Ovary (tissue), 9 donors: ENCODE data around the gene RAPGEF2. TPM values are rescaled to one million over a fixed set of nuclear protein-coding genes. Genes with fewer than 3 reads are reported as not detected.

Experiments used
- DNase-seq, 5 donors: peaks; one replicate each; pipeline ENCODE4 v3.0.0-alpha.2; 2019 to 2020
- H3K27ac ChIP-seq, 2 donors: fragments of 200-600 bp; one replicate each; pipeline versions ENCODE4 v1.5.1 to v1.8.0; 2019 to 2022
- H3K27me3 ChIP-seq: fragments of 200-600 bp; one replicate; pipeline ENCODE4 v1.8.0; 2022
- H3K36me3 ChIP-seq: fragments of 200-600 bp; sonication (generic); one replicate; pipeline ENCODE4 v1.5.1; 2019
- H3K4me1 ChIP-seq: one replicate; pipeline ENCODE4 v1.8.1; 2013; ENCODE audit warnings: mild to moderate bottlenecking, moderate library complexity; ENCODE audit not compliant: insufficient read depth
- H3K4me3 ChIP-seq: fragments of 200-600 bp; sonication (generic); one replicate; pipeline ENCODE4 v1.5.1; 2017
- H3K9me3 ChIP-seq, 2 donors: fragments of 200-600 bp in 1 of 2; sonication (generic) in 1 of 2; one replicate each; pipeline versions ENCODE4 v1.5.1 to v1.8.1; 2013 to 2019; ENCODE audit warnings: mild to moderate bottlenecking in 1 of 2, moderate library complexity in 1 of 2
- EP300 ChIP-seq: sonication (generic); formaldehyde crosslinking; IDR thresholded peaks from one replicate; pipeline ENCODE4 v1.6.1; 2017; ENCODE audit warnings: antibody characterized with exemption
- POLR2A ChIP-seq: fragments of 450-650 bp; IDR thresholded peaks from one replicate; pipeline ENCODE4 v1.6.1; 2017; ENCODE audit warnings: antibody characterized with exemption, mild to moderate bottlenecking, moderate library complexity
- WGBS, 3 donors: extraction: QIAGEN DNeasy Blood & Tissue Kit in 1 of 3; methylation state at CpG; one replicate each; pipeline versions ENCODE4 v1.1.5 to v1.1.7; 2013 to 2017; 5-methylcytosine and 5-hydroxymethylcytosine counted together
- intact Hi-C, 4 donors: fragments of 100-400 bp; cut with DNase I; formaldehyde crosslinking; loops; one replicate each; pipeline versions ENCODE4 v1.11.0 to v1.15.1; 2022 to 2023
- polyA plus RNA-seq, 2 donors: library from polyadenylated mRNA; stranded (reverse); fragments of 200-250 nt in 1 of 2; fragments of 350-450 nt in 1 of 2; fragmentation: Illumina TruSeq in 1 of 2; extraction: RNeasy Lipid Tissue Mini Kit (QIAGEN cat#74804) in 1 of 2; gene quantifications; one replicate each; pipeline ENCODE4 v1.2.3, GENCODE V29; 2013 to 2014
- total RNA-seq, 7 donors: library from RNA; depleted of rRNA in 2 of 7; stranded (reverse); fragments of >200 nt in 2 of 7; fragmentation: NEBNext Ultra II Directional in 3 of 7; extraction: Animal tissue kit (Norgen Biotek cat#: 25700) in 3 of 7; gene quantifications; one replicate each; pipeline versions ENCODE4 v1.1.0 to v1.2.4, GENCODE V29; 2016 to 2023
- TF ChIP-seq, protein P1 (sequence below), 3 donors: fragments of 450-650 bp in 2 of 3; fragments of 200-600 bp in 1 of 3; IDR thresholded peaks; one replicate each; pipeline versions ENCODE4 v1.5.1 to v1.8.0; 2016 to 2022; ENCODE audit warnings: antibody characterized with exemption in 3 of 3, mild to moderate bottlenecking in 1 of 3
- donor health status: DM: no; HTN: no; CAD: no; lungs with moderate emphysema.
- donor health status: DM: no; HTN: no; CAD: no.
- donor health status: Bipolar disorder and iron deficiency.
- donor health status: DM: yes; HTN: yes; CAD: no.
- donor health status: DM: no; HTN: no; CAD: no.
- donor health status: DM: yes; HTN: yes; CAD: no.

The RAPGEF2 gene
- total and polyA plus RNA-seq, 9 donors: 11.5 to 46.5 (median 25.4) TPM

DNA sequence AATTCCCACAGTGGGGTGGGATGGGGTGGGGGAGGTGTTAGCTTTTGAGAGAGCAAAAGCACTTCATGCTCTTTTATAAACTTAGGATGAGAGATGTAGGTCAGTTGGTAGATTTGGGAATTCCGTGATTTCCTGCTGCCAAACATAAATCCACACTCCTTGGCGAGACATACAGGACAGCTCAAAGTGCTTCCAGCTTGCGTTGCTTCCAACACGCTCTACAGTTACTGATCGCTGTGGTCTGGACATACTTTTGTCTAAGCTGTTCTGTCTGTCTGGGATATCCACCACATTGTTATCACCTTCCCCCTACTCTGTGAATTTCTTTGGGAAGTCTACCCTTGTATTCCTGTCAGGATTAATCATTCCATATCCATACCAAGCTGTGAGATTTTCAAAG lies 117.5 kb downstream of the RAPGEF2 start:
- no peaks in the 10 kb centered on the region for H3K36me3 ChIP-seq
- no peak overlapping the region for H3K27ac ChIP-seq
- intact Hi-C loops: no loop called here
- H3K4me1 ChIP-seq: peaks cover 3% of the 10 kb centered on the region
- no peak overlapping the region for H3K4me3 ChIP-seq
- H3K9me3 ChIP-seq: no peaks in the 10 kb centered on the region
- no peak for DNase-seq
- TF ChIP-seq EP300 (no peak), POLR2A (no peak)
- TF ChIP-seq, protein P1, sequence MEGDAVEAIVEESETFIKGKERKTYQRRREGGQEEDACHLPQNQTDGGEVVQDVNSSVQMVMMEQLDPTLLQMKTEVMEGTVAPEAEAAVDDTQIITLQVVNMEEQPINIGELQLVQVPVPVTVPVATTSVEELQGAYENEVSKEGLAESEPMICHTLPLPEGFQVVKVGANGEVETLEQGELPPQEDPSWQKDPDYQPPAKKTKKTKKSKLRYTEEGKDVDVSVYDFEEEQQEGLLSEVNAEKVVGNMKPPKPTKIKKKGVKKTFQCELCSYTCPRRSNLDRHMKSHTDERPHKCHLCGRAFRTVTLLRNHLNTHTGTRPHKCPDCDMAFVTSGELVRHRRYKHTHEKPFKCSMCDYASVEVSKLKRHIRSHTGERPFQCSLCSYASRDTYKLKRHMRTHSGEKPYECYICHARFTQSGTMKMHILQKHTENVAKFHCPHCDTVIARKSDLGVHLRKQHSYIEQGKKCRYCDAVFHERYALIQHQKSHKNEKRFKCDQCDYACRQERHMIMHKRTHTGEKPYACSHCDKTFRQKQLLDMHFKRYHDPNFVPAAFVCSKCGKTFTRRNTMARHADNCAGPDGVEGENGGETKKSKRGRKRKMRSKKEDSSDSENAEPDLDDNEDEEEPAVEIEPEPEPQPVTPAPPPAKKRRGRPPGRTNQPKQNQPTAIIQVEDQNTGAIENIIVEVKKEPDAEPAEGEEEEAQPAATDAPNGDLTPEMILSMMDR (IDR thresholded peaks at IDR 0.05): no peak
- 83 to 93% (median 91%) methylated on average over 5 of the region's 5 CpGs for WGBS, 3 donors
- H3K27me3 ChIP-seq: no peaks in the 10 kb centered on the region

DNA sequence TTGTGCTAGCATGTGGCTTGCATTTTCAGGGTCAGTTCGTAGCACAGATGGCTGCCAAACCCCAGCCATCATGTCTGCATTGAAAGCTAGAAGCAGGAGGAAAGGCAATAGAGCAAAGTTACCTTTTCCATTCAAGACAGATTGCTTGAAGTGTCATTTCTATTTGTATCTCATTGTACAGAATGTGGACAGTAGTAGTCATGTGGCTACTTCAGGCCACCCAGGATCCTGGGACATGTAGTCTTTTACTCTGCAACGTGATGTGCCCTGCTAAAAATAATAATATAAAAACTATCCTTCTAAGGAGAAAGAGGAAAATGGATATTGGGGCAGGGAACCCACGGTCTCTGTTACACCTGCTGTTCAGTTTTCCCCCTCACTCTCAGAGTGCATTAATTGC lies 118.4 kb downstream of the RAPGEF2 start:
- TF ChIP-seq, protein P1 (IDR thresholded peaks at IDR 0.05): no peak
- no peak for TF ChIP-seq POLR2A
- no peak for TF ChIP-seq EP300
- Histone ChIP-seq H3K27me3 (no peaks in the 10 kb centered on the region), H3K4me1 (peaks cover 3% of the 10 kb centered on the region), H3K4me3 (no peak overlapping the region), H3K9me3 (no peaks in the 10 kb centered on the region), H3K36me3 (no peaks in the 10 kb centered on the region), H3K27ac (no peak overlapping the region)
- DNase-seq: no peak
- WGBS, 3 donors: 91 to 96% (median 94%) methylated on average over 3 of the region's 3 CpGs
- intact Hi-C loops: no loop called here

DNA sequence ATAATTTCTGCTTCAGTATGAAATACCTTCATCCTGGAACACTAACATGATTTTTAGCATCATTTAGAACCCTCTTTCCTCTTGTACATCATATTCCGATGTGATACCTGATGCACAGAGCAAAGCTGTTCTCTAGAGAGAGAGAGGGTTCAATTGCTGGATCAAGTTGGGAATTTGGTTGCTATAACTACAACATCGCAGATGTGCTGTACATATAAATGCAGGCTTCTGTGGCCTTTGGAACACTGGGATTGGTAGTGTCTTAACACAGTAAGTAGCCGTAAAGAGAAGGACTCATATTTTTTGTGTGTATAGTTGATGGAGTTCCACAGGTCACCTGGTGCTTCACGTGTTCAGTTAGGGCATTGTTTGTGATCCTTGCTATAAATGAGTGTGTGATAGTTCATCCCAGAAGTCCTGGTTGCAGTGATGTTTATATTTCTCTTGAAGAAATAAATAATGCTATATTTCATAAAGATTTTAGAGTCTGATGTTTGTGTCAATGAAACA lies 119.2 kb downstream of the RAPGEF2 start:
- TF ChIP-seq POLR2A (no peak), EP300 (no peak)
- TF ChIP-seq, protein P1 (IDR thresholded peaks at IDR 0.05): no peak
- 77 to 87% (median 82%) methylated on average over 4 of the region's 4 CpGs for WGBS, 3 donors
- peaks cover 3% of the 10 kb centered on the region for H3K4me1 ChIP-seq
- no peak overlapping the region for H3K4me3 ChIP-seq
- intact Hi-C loops: no loop called here
- no peak for DNase-seq
- H3K27ac ChIP-seq: no peak overlapping the region
- H3K27me3 ChIP-seq: no peaks in the 10 kb centered on the region
- H3K9me3 ChIP-seq: no peaks in the 10 kb centered on the region
- no peaks in the 10 kb centered on the region for H3K36me3 ChIP-seq

DNA sequence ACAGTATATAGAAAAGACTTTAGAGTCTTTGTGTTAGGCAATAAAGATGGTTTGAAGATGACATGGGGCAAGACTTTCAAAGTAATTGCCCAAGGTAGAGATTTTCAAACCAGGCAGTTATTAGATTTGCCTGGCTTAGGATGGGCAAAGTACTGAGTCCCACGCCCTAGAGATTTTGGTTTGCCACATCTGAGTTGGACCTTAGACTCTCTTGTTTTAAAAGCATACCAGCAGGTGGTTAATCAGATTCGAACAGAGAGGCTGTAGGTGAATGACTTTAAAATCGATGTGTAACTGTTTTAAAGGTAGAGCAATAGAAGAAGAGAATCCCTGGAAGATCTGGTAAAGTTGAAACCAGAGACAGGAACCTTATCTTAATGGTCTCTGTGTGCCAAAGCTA lies 121.5 kb downstream of the RAPGEF2 start:
- H3K27ac ChIP-seq: no peak overlapping the region
- 91 to 93% (median 92%) methylated on average over 3 of the region's 3 CpGs for WGBS, 3 donors
- no peaks in the 10 kb centered on the region for H3K36me3 ChIP-seq
- no peak for DNase-seq
- TF ChIP-seq, protein P1 (IDR thresholded peaks at IDR 0.05): no peak
- no peak for TF ChIP-seq EP300
- no peak for TF ChIP-seq POLR2A
- no peak overlapping the region for H3K4me3 ChIP-seq
- no peaks in the 10 kb centered on the region for H3K27me3 ChIP-seq
- H3K9me3 ChIP-seq: no peaks in the 10 kb centered on the region
- intact Hi-C loops: no loop called here
- peaks cover 9% of the 10 kb centered on the region for H3K4me1 ChIP-seq
